ENCODE data around the gene ZNF423. TPM values are rescaled to one million over a fixed set of nuclear protein-coding genes. Genes with fewer than 3 reads are reported as not detected.

The ZNF423 gene
- total RNA-seq, 1 experiment from 2014 or later = 0.49 TPM

- ATAC-seq = no peak
- intact Hi-C loops (cut with micrococcal nuclease; ENCODE audit: unreplicated experiment) (no loop called here), in situ Hi-C loops (cut with HindIII; ENCODE audit: low pct_unique_long_range_greater_than_20kb, low sequenced_read_pairs) (no loop called here)
- no peaks in the 10 kb centered on the region for H3K36me3 ChIP-seq (ENCODE audit: control insufficient read depth, insufficient read depth, low read length)
- H3K27ac ChIP-seq (ENCODE audit: low read length) = no peak overlapping the region
- POLR2A ChIA-PET = no interaction called here
- TF ChIP-seq CTCF (IDR thresholded peaks at IDR 0.05) (no peak), POLR2AphosphoS5 (IDR thresholded peaks at IDR 0.05; ENCODE audit: low read depth, low read length) (no peak), SIN3A (IDR thresholded peaks at IDR 0.05; ENCODE audit: borderline replicate concordance, insufficient read depth, low read depth, low read length) (no peak), TCF7L2 (IDR thresholded peaks at IDR 0.05; ENCODE audit: low read depth, low read length) (no peak), REST (IDR thresholded peaks at IDR 0.05; ENCODE audit: insufficient read depth in 1 of 2, low read depth in 2 of 2, low read length in 1 of 2) (no peak)
- CTCF ChIA-PET = no interaction called here
- no TSS peak for BruUV-seq (replicated peaks)
- no peak for DNase-seq (ENCODE audit: low read depth, low spot score)
- no peak overlapping the region for H3K4me3 ChIP-seq (ENCODE audit: low read depth in 2 of 2, low read length in 2 of 2)
- H3K27me3 ChIP-seq (ENCODE audit: control insufficient read depth, insufficient read depth, low read length) = no peaks in the 10 kb centered on the region; the same call in 1 of the 2 replicates
- no peaks in the 10 kb centered on the region for H3K4me1 ChIP-seq (ENCODE audit: control insufficient read depth, insufficient read depth, low read length)
- no peaks in the 10 kb centered on the region for H3K9me3 ChIP-seq (ENCODE audit: control insufficient read depth, insufficient read depth, low read depth, low read length)
Observed at GRCh38 chr16:49596648-49597291, 259.1 kb downstream of the ZNF423 start.

- Histone ChIP-seq H3K4me3 (ENCODE audit: low read depth in 2 of 2, low read length in 2 of 2) (no peak overlapping the region), H3K9me3 (ENCODE audit: control insufficient read depth, insufficient read depth, low read depth, low read length) (no peaks in the 10 kb centered on the region), H3K36me3 (ENCODE audit: control insufficient read depth, insufficient read depth, low read length) (no peaks in the 10 kb centered on the region), H3K27me3 (ENCODE audit: control insufficient read depth, insufficient read depth, low read length) (no peaks in the 10 kb centered on the region; the same call in 1 of the 2 replicates), H3K27ac (ENCODE audit: low read length) (no peak overlapping the region), H3K4me1 (ENCODE audit: control insufficient read depth, insufficient read depth, low read length) (no peaks in the 10 kb centered on the region)
- BruUV-seq (replicated peaks) = no TSS peak
- ChIA-PET CTCF (no interaction called here), POLR2A (interaction anchor here (0.6 kb wide), 1 partner anchor 14 kb away, joined by 4 read pairs; no protein-coding TSS in a partner anchor)
- intact Hi-C loops (cut with micrococcal nuclease; ENCODE audit: unreplicated experiment) = no loop called here
- DNase-seq (ENCODE audit: low read depth, low spot score) = no peak
- in situ Hi-C loops (cut with HindIII; ENCODE audit: low pct_unique_long_range_greater_than_20kb, low sequenced_read_pairs) = no loop called here
- ATAC-seq = no peak
- TF ChIP-seq POLR2AphosphoS5 (IDR thresholded peaks at IDR 0.05; ENCODE audit: low read depth, low read length) (no peak), SIN3A (IDR thresholded peaks at IDR 0.05; ENCODE audit: borderline replicate concordance, insufficient read depth, low read depth, low read length) (no peak), REST (IDR thresholded peaks at IDR 0.05; ENCODE audit: insufficient read depth in 1 of 2, low read depth in 2 of 2, low read length in 1 of 2) (no peak), TCF7L2 (IDR thresholded peaks at IDR 0.05; ENCODE audit: low read depth, low read length) (no peak), CTCF (IDR thresholded peaks at IDR 0.05) (no peak)
Observed at GRCh38 chr16:49596068-49596467, 259.8 kb downstream of the ZNF423 start.
